Psoas muscle (tissue), 8 donors: ENCODE results near the gene STAG1. TPM values are rescaled to one million over a fixed set of nuclear protein-coding genes. Genes with fewer than 3 reads are reported as not detected.

Experiments used
- ATAC-seq, 4 donors: fragments of 200-7000 bp; cut with Tn5 transposase; one replicate each; pipeline ENCODE4 v1.9.1; 2020; ENCODE audit warnings: moderate library complexity in 3 of 4, mild to moderate bottlenecking in 2 of 4
- DNase-seq, 2 donors: peaks; one replicate each; pipeline ENCODE4 v3.0.0-alpha.2; 2020
- H3K27ac ChIP-seq: fragments of 200-600 bp; one replicate; pipeline ENCODE4 v1.8.0; 2022
- H3K27me3 ChIP-seq, 3 donors: fragments of 200-600 bp in 1 of 3; one replicate each; pipeline versions ENCODE4 v1.6.1 to v1.8.0; 2013 to 2022; ENCODE audit warnings: low read length in 2 of 3, mild to moderate bottlenecking in 2 of 3, moderate library complexity in 1 of 3; ENCODE audit not compliant: insufficient read depth in 3 of 3
- H3K36me3 ChIP-seq, 2 donors: fragments of 200-600 bp in 1 of 2; one replicate each; pipeline versions ENCODE4 v1.6.1 to v1.8.0; 2013 to 2022; ENCODE audit warnings: low read depth in 1 of 2, mild to moderate bottlenecking in 1 of 2, moderate library complexity in 1 of 2; ENCODE audit not compliant: insufficient read depth in 1 of 2
- H3K4me1 ChIP-seq: fragments of 200-600 bp; one replicate; pipeline ENCODE4 v1.8.0; 2022
- H3K4me3 ChIP-seq: fragments of 200-600 bp; one replicate; pipeline ENCODE4 v1.8.0; 2022; ENCODE audit warnings: mild to moderate bottlenecking
- H3K9me3 ChIP-seq: fragments of 200-600 bp; one replicate; pipeline ENCODE4 v1.8.0; 2022
- CTCF ChIP-seq: fragments of 200-600 bp; IDR thresholded peaks from one replicate; pipeline ENCODE4 v1.8.0; 2022; ENCODE audit warnings: antibody characterized with exemption
- WGBS, 3 donors: extraction: QIAGEN DNeasy Blood & Tissue Kit; methylation state at CpG; one replicate each; pipeline versions ENCODE4 v1.1.6 to v1.1.7; 2013; 5-methylcytosine and 5-hydroxymethylcytosine counted together
- intact Hi-C, 2 donors: fragments of 100-400 bp; cut with DNase I; formaldehyde crosslinking; loops; one replicate each; pipeline versions ENCODE4 v1.11.0 to v1.14.2; 2022
- polyA plus RNA-seq, 3 donors: library from polyadenylated mRNA; stranded (reverse); fragments of 200-250 nt; gene quantifications; one replicate each; pipeline ENCODE4 v1.2.3, GENCODE V29; 2013
- total RNA-seq, 4 donors: library from RNA; stranded (reverse); fragmentation: NEBNext Ultra II Directional in 2 of 4; extraction: Animal tissue kit (Norgen Biotek cat#: 25700) in 2 of 4; gene quantifications; one replicate each; pipeline versions ENCODE4 v1.2.1 to v1.2.4, GENCODE V29; 2021 to 2023
- donor health status: healthy with polysubstance abuse.
- donor health status: DM: no; HTN: no; CAD: no; lungs with moderate emphysema.
- donor health status: Bipolar disorder and iron deficiency.
- donor health status: healthy.
- donor health status: DM: yes; HTN: yes; CAD: no.
- donor health status: DM: no; HTN: no; CAD: no.
- donor health status: DM: no; HTN: no; CAD: no.
- donor health status: DM: yes; HTN: yes; CAD: no.

The STAG1 gene
- total and polyA plus RNA-seq, 7 donors: 8.8 to 27.7 (median 19.7) TPM

GRCh38 chr3:136332776-136333175 lies 419.4 kb downstream of the STAG1 start:
- ATAC-seq: no peak
- H3K36me3 ChIP-seq: peaks cover 2 to 69% of the 10 kb centered on the region in 2 donors

GRCh38 chr3:136332302-136332701 lies 419.9 kb downstream of the STAG1 start:
- no peaks in the 10 kb centered on the region for H3K4me1 ChIP-seq
- WGBS, 3 donors: 90 to 95% (median 90%) methylated on average over 1 of the region's 1 CpG
- no peak for TF ChIP-seq CTCF
- H3K9me3 ChIP-seq: no peaks in the 10 kb centered on the region
- no peak overlapping the region for H3K27ac ChIP-seq
- DNase-seq (no peak), ATAC-seq (no peak)
- H3K4me3 ChIP-seq: no peak overlapping the region
- peaks cover 2 to 69% of the 10 kb centered on the region in 2 donors for H3K36me3 ChIP-seq
- H3K27me3 ChIP-seq: no peaks in the 10 kb centered on the region
- intact Hi-C loops: no loop called here

More at GRCh38 chr3:136332776-136333175, 419.4 kb downstream of the STAG1 start:
- Histone ChIP-seq H3K4me1 (no peaks in the 10 kb centered on the region), H3K27me3 (no peaks in the 10 kb centered on the region), H3K9me3 (no peaks in the 10 kb centered on the region), H3K27ac (no peak overlapping the region), H3K4me3 (no peak overlapping the region)
- no peak for TF ChIP-seq CTCF
- intact Hi-C loops: no loop called here
- no peak for DNase-seq

- peaks cover 2 to 72% of the 10 kb centered on the region in 2 donors for H3K36me3 ChIP-seq
- H3K9me3 ChIP-seq: no peaks in the 10 kb centered on the region
- H3K27me3 ChIP-seq: no peaks in the 10 kb centered on the region
- ATAC-seq (no peak), DNase-seq (no peak)
- TF ChIP-seq CTCF: no peak
- H3K4me1 ChIP-seq: no peaks in the 10 kb centered on the region
- no peak overlapping the region for H3K4me3 ChIP-seq
- intact Hi-C loops: no loop called here
- 86 to 88% (median 88%) methylated on average over 5 of the region's 5 CpGs for WGBS, 3 donors
- H3K27ac ChIP-seq: no peak overlapping the region
Observed at GRCh38 chr3:136330900-136331299, 421.3 kb downstream of the STAG1 start.

GRCh38 chr3:136329593-136329992 lies 422.6 kb downstream of the STAG1 start:
- intact Hi-C loops: no loop called here
- Histone ChIP-seq H3K36me3 (peaks cover 2 to 61% of the 10 kb centered on the region in 2 donors), H3K27ac (no peak overlapping the region), H3K27me3 (no peaks in the 10 kb centered on the region), H3K9me3 (no peaks in the 10 kb centered on the region), H3K4me1 (no peaks in the 10 kb centered on the region), H3K4me3 (no peak overlapping the region)
- DNase-seq (no peak), ATAC-seq (peak in 1 of 4 donors; percentile 23)
- TF ChIP-seq CTCF: no peak
- WGBS, 3 donors: 70 to 75% (median 72%) methylated on average over 5 of the region's 5 CpGs

- 97 to 99% (median 99%) methylated on average over 5 of the region's 5 CpGs for WGBS, 3 donors
- H3K27ac ChIP-seq: no peak overlapping the region
- ATAC-seq (no peak), DNase-seq (no peak)
- H3K4me3 ChIP-seq: no peak overlapping the region
- intact Hi-C loops: no loop called here
- peaks cover 0 to 45% of the 10 kb centered on the region in 2 donors for H3K36me3 ChIP-seq
- TF ChIP-seq CTCF: no peak
- no peaks in the 10 kb centered on the region for H3K4me1 ChIP-seq
- H3K9me3 ChIP-seq: peaks cover 8% of the 10 kb centered on the region
- H3K27me3 ChIP-seq: no peaks in the 10 kb centered on the region
Observed at GRCh38 chr3:136327671-136328070, 424.5 kb downstream of the STAG1 start.
